Activated effector memory CD4-positive, alpha-beta T cell treated with anti-CD3 and anti-CD28 coated beads, Interleukin-2, amount 50 U/mL, for 16 hours (primary cell): ENCODE data around the gene PAIP2.
"Not testable (repeated sequence)": the region's sequence is repeated elsewhere in the genome, so short reads cannot be mapped to it uniquely, and the experiment has no call there.

Experiments used
- DNase-seq: peaks from one replicate; pipeline ENCODE4 v3.0.0-alpha.2; 2020

The PAIP2 gene, protein sequence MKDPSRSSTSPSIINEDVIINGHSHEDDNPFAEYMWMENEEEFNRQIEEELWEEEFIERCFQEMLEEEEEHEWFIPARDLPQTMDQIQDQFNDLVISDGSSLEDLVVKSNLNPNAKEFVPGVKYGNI

DNA sequence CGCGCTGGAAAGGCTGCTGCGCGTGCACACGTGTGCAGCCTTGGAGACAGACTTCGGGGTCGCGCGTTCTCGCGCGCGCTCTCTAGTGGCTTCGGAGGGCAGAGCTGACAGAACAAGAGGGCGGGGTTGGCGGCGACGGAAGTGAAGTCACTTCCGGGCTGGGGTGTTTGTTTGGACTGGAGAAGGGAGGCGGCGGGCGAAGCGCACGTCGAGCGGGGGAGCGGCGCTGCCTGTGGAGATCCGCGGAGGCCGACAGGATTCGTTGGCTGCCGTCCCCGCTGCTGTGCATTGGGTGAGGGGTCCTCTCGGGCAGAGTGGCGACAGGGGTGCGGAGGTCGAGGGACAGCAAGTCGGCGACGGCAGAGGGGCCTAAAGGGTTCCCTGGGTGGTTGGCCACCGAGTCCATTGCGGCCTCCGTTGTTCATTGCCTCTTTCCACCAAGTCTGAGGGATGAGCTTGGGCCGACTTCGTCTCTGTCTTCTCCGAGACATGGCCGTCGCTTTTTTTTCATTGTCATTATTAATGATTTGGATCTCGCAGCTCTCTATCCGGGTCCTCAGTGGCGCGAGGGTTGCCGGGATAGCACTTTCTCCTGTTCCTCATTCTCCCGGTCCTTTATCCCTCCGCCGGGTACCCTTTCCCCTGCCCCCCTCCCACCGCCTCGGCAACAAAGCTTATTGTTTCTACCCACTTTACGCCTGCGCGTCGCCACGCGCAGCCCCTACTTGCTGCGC, at the start of gene PAIP2:
TSS of gene PAIP2 (plus strand) at position 166 of the 734 bp plus-strand sequence. CDS start 21,931 bp downstream, outside the sequence.
- peak; percentile 99 for DNase-seq

DNA sequence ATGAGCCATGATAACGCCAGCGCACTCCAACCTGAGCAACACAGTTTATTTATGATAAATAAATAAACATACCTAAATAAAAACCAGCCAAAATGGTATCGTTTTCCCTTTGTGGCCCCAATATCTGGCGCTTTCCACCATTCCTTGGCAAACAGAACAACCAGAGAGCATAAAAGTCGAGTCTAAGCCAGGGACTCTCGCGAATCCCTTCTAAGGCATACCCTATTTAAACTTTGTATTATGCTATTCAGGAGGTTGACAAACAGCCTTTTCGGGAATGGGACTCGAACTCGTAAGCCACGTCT, 48.5 kb upstream of the PAIP2 start:
- DNase-seq, result no peak

DNA sequence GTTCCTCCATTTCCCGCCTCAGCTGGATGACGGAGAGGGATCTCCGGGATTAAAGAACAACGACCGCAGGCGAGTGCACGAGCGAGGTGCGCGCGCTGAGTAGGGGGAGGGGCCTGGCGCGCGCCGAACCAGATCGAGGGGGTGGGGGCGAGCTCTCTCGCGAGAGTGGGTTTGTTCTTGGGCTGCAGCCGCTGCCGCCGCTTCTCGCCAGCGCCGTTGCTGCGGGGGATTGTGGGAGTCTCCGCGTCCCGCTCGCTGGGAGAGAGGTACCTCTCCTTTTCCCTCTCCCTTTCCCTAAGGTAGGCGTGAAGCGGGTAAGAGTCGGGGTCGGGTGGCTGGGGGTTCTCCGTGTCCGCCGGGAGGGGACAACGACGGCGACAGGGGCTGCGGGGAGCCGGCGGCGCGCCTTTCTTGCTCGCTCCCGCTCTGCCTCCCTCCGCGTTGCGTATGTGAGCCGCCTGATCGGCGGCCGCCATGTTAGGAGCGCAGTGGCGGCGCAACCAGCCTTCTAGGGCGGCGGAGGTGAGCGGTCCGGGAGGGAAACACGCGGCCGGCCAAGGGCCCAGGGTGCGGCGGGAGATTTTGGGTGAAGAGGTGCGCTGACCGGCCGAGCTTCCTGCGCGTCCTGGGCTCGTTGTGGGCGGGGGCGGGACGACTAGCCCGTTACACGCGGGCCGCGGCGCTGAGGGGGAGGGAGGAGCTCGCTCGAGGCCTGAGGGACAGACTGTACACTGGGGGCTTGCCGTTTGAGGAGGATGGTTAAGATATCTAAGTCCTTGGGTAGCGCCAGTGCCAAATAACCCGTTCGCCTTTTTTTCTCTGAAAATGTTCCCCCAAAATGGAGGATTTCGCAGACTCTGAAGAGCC, 47.9 kb upstream of the PAIP2 start, which contains the start of gene MATR3:
TSS of gene MATR3 (plus strand) at position 234 of the 867 bp plus-strand sequence. CDS start 13,676 bp downstream, outside the sequence.
- peak; percentile 97 for DNase-seq

DNA sequence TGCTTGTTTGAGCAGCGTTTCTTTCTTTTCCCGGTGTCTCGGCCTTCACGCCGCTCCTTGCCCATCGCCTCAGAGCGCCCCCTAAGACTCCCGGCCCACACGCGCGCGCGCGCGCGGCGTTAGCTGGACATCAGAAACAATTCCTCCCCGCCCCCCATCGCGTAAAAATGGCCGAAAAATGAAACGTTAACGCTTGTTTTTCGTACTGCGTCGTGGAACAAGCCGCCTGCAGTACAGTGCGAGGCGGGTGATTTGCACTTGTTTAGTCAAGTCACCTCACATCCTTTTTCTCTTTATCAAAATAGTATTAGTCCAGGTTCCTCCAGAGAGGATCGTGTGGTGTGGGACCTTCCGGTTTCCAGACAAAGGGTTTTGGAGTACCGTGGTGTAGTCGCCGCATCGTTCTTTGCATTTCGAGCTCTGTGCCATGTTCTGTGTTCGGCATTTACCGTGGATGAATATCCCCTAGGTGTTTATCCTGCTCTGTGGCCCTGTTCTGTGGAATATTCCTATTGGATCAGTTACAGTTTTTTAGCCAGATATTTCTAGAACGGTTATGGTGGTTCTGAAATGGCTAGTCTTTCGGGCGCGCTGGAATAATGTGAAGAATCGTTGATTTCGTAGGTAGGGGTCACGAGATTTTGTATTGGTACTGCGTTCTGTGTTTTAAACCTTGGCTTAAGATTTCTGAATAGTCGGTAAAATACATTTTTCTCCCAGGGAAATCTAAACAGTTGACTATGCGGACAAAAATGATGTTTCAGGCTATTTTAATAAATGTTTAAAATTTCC, 47.1 kb upstream of the PAIP2 start:
- DNase-seq, result peak; percentile 87

DNA sequence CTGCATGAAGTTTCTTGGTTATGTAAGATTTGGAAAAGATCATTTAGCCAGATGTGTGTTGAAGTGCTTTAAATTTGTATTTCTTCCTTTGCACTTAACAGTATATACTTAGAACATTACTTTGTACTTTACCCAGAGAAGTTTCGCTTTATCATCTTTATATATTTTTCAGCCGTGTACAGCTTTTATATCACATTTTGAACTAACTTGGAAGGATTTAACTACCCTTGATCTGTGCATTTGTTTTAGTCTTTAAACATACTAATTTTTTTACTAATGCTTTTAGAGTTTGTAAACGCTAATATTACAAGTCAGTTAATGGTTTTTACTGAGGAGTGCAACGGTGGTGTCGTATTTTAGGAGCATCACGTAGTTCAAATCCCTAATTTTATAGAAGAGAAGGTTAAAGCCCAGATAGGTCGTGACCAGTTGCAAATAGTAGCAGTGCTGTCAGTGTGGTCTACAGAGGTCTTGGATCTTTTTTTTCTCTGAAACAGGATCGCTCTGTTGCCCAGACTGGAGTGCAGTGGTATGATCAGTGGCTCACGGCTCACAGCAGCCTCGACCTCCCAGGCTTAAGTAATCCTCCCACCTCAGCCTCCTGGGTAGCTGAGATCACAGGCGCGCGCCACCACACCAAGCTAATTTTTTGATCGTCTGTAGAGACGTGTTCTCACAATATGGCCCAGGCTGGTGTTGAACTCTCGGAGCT, 46.2 kb upstream of the PAIP2 start:
- no peak for DNase-seq

DNA sequence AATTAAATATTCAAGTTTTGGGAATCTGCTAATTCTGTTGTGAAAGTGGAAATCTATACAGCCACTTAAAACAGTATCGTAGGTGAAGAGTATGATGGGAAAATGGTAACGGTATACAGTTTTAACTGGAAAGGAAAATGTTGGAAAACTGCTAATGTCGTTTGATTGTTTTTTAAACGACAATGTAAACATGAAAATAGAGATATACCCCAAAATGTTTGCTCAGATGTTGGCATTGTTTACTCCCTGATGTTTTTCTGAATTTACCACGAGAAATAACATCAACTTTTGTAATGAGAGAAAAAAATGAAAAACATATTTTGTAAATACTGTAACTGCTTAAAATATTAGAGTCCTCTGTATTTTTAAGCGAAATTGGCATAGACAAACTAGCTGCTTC, 45.5 kb upstream of the PAIP2 start:
- DNase-seq, result no peak

DNA sequence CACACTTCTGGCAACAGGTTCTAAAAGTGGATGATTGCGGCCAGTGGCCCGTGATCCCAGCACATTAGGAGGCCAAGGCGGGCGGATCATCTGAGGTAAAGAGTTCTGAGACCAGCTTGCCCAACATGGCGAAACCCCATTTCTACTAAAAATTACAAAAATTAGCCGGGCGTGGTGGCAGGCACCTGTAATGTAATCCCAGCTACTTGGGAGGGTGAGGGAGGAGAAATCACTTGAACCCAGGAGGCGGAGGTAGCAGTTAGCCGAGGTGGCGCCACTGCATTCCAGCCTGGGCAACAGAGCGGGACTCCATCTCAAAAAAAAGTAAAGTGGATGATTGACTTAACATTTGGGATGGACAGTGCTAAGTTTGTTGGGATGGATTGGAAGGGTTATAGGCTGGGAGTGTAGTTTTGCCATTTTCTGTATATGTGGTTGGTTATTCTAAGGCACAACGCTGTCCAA, 44.8 kb upstream of the PAIP2 start:
- no peak for DNase-seq

DNA sequence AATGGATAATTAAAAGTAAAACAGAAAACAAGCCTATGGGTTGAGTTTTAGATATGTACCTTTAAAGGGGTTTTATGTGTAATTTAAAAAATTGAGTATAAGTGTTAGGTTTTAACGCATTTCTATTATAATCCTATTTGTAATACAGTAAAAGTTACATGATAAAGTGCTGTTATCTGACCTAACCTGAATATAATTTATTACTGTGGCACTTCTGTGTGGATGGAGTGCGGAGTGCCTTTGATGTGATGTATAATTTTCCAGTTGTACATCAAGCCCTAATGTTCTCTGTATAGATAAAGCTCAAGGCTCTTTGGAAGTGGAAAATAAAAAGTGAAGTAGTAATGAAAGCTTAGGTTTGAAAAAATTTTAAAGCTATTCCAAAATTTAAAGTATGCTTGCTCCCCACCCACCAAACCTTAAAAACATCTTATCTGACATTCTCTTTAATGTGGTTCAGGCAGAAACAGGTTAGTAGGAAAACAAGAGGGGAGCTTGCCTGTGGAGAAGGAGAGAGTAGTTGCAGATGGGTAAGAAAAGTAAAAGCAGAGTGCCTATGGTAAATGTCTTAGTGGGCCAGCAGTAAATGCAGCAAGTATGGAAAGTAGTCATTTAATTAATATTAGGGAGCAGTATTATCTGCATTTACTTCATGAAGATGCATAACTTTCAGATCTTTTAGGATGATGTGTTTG, 44.1 kb upstream of the PAIP2 start:
- no peak for DNase-seq

DNA sequence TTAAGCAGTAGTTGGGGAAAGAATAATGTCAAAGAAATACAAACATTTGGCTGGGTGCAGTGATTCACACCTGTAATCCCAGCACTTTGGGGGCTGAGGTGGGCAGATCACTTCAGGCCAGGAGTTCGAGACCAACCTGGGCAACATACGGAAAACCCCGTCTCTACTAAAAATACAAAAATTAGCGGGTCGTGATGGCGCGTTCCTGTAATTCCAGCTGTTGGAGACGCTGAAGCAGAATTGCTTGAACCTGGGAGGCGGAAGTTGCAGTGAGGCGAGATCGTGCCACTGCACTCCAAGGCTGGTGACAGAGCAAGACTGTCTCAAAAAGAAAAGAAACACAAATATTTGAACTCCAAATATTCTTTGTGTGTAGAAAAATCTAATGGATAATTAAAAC, 43.4 kb upstream of the PAIP2 start:
- DNase-seq, result no peak

DNA sequence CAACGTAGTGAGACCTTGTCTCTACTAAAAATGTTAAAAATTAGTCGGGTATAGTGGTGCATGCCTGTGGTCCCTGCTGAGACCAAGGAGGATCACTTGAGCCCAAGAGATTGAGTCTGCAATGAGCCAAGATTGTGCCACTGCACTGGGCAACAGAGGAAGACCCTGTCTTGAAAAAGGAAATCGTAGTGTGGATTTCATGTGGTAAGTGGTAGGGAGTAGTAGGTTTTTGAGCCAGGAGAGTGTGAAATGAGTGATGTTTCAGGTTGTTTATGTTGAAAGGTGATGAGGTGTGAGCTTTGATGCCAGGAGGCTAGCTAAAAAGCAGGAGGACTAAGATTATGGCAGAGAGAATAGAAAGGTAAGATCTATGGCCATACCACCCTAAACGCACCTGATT, 42.2 kb upstream of the PAIP2 start:
- no peak for DNase-seq

DNA sequence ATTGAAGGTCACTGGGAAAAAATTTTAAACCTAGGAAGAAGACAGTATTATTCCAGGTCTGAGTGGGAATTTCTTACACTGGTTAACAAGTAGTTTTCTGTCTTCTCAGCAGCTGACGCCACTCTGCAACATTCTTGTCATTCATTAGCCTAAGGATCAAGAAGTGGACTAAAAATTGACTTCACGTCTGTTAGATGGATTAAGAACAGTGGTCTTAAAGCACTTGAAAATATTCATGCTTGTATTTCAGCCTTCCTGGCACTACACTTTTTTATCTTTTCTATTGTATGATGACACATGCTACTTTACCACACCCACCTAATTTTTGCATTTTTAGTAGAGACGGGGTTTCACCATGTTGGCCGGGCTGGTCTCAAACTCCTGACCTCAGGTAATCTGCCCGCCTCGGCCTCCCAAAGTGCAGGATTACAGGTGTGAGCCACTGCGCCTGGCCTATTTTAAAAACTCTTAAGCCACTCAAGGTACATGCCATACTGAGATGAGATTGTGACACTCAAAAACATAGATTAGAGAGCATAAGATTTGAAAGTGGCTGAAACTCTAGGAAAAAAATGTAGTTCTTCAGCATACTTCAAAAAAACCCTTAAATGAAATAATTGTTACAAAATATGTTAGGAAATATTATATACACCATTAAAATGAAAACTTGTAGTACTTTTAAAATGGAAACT, 39.7 kb upstream of the PAIP2 start:
- DNase-seq, result no peak

DNA sequence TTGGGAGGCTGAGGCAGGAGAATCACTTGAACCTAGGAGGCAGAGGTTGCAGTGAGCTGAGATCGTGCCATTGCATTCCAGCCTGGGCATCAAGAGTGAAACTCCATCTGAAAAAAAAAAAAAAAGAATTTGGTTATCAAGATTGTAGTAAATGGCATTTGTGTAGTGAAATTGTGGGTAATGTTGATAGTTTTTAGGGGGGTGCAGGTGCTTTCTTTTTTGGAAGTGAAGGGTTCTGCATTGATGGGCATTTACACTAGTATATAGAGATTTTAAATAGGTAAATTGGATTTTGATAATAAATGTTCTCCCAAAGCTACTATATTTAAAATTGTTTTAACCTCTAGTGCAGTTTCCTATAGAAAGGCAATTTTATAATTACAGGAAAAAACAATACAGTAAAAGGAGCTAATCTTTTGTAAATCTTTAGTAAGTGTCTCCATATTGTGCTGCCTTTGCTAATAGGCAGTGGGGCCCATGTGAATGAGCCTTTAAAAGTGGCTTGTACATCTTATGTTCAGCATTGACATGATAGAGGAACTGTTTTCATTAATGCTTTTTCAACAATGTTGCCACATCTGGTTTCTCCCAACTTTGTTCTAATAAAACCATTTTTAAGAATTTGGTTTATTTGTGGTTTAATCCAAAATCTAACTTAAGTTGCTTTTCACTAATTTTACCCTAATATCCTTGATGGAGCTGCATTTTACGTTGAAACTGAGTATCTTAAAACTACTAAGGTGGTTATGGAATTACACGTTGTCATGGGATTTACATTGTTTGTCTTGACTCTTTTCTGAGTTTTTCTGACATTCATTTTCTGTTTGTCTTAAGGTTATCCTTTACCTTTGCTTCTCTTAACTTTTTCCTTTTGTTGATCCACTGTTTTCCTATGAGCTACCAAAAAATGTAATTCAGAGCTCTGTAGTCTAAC, 37.0 kb upstream of the PAIP2 start:
- DNase-seq, result no peak

DNA sequence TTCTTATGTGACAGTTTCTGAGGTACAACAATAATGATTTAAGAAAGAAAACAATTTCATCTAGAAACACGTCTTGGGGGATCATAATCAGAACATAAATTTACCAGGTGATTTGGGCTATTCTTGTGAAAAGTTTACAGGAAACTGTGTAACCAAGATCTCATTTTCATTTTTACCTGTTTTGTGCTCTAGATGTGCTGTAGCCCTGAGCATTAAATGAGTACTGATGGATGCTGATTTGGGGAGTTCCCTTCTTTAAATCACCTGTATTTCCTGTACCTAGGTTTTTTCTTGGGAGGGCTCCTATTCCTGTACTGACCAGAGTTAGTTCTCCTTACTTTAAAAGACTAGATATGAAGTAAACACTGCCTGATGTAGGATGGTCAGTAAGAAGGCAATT, 35.5 kb upstream of the PAIP2 start:
- no peak for DNase-seq

DNA sequence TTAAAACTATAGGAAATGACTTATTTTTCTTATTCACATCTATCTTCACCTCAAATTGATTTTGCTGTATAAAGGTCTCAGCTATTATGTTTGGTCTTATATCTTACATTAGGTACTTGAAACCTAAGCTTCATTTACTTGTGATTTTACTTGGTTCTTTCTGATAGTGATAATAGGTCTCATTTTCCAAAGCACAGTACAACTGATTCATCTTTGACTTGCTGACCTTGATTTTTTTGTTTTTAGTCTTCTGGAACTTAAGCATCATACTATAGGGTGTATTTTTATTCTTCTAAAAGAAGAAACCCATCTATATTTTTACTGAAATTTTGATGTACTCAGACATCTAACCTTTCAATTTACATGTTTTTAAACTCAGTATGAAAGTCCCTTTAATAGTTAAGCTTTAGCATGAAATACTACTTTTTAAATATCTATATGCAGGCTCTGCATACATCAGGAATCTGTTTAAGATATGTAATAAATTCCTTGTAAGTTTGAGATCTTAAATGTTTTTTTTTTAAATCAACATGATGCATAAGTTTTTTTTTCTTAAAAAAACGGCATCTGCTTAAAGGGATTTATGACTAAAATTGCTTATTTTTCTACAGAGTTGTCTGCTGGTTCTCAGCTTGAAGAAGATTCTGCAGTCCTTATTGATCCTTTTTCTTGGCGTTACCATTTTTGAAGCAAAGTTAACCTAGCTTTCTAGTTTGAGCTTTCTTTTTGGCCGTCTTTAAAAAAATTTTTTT, 34.9 kb upstream of the PAIP2 start:
- DNase-seq, result no peak

DNA sequence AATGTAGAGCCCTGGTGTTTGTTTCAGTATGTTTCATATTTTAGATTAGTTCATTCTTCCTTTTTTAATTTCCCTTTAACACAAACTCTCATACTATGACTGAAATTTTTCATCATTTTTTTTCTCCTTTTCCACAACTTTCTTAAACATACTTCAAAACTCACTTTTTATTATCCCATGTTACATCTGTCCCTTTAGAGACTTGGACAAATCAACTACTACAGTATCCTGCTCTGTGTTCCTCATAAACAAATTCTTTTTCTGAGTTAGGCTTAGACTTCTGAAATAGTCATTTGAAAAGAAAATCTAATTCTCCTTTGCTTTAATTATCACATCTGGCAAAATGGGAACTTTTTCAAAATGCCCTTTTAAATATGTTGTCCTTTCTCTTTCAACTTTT, 32.9 kb upstream of the PAIP2 start:
- DNase-seq, result no peak

DNA sequence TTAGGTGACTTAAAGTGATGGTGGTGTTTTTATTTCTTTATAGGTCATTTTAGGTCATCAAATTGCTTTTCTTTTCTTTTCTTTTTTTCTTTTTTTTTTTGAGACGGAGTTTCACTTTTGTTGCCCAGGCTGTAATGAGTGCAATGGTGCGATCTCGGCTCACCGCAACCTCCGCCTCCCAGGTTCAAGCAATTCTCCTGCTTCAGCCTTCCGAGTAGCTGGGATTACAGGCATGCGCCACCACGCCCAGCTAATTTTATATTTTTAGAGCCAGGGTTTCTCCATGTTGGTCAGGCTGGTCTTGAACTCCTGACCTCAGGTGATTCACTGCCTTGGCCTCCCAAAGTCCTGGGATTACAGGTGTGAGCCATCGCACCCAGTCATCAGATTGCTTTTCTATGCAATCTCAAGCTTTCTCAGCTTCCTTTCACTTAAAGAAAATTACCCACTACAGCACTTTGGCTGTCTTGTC, 30.9 kb upstream of the PAIP2 start:
- DNase-seq, result not testable (repeated sequence)

DNA sequence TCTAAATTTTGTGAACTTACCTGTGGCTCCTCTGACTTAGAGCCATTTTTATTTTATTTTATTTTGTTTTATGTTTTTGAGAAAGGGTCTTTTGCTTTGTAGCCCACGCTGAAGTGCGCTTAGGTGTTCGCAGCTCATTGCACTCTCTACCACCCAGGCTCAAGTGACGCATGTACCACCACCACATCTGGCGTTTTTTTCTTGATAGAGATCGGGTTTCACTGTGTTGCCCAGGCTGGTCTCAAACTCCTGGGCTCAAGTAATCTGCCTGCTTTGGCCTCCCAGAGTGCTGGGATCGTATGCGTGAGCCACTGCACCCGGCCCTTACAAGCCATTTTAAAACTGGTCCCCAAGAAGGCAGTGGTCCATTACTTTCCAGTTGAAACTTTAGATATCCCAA, 29.6 kb upstream of the PAIP2 start:
- DNase-seq, result no peak

DNA sequence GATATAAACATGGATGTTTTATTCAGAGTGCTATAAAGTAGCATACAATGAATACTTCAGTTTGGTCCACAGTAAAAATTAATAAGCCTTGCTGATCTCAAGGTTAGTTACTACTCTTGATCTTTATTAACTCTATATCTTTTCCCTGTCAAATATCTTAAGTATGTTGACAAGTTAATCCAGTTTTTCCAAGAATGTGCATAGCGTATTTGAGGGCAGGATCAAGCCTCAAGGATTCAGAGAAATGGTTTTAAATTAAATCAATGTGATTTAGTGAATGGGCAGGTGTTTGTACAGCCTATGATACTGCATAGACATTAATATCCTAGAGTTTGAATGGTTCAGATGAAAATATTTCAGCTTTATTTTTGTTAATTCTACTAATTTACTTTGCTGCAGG, 27.4 kb upstream of the PAIP2 start:
- DNase-seq, result no peak

DNA sequence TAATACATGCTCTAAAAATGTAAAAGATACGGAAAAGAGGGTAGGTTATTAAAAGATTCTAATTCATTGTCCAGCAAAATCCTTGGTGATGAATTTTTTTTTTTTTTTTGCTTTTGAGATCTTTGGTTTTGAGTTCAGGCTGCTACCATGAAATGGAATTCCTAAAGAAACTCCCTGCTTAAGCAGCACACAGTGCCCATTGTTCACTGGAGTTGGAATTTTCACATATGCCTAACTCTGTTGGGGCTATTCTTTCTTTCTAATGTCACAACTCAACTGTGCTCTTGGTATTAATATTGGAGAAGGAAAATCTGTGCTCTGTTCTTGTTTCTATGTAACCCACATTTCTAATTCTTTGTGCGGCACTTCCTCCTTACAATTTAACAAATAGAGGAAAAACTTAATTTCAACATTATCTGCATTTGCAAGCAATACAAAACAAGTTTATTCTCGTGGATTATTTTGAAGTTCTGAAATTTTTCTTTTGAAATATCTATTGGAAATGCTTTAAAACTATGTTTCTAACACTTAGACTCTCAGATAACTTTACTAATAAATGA, 26.5 kb upstream of the PAIP2 start:
- no peak for DNase-seq
